ENCODE measurements around the gene ARHGEF40.

ARHGEF40 gene

DNA sequence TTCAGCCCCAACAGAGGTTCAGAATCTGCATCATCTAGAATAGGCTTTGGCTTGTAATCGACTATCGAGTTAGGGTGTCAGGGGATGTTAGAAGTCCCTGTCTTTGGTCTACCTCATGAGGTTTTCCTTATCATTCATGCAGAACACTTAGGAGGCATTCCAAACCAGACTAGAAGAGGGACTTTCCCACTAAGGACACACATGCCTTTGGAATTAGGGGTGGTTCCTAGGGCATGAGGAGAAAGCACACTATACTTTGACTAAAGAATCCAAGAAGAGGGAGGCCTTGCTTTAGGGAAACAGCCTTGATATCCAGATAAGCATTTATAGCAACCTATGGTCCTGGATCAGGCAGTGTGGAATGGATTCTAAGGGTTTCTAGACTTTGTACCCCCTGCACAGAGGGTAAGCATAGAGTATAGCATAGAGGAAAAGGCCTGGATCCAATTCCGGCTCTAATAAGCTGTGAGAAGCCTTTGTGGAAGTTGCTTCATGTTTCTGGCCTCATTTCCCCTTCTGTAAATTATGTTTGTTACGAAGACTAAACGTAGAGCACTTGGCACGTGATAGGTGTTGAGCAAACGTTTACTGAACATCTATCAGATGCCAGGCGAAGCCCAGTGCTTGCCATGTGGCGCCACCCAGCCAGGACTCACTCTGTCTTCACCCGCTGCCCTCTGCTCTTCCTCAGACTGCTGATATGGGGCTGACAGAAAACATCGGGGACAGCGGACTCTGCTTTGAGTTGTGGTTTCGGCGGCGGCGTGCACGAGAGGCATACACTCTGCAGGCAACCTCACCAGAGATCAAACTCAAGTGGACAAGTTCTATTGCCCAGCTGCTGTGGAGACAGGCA, 15.1 kb downstream of the ARHGEF40 start:
- no peak for DNase-seq

- DNase-seq: no peak
Observed at GRCh38 chr14:21086908-21087293, 16.8 kb downstream of the ARHGEF40 start.

- peak in 1 of 2 experiments; percentile 53 for DNase-seq
Observed at GRCh38 chr14:21087294-21088091, 17.4 kb downstream of the ARHGEF40 start.

- DNase-seq: no peak
Observed at GRCh38 chr14:21088687-21089086, 18.6 kb downstream of the ARHGEF40 start.

- DNase-seq: no peak
Observed at GRCh38 chr14:21089271-21089670, 19.2 kb downstream of the ARHGEF40 start.

- DNase-seq: no peak
Observed at GRCh38 chr14:21089877-21090193, 19.7 kb downstream of the ARHGEF40 start.

DNA sequence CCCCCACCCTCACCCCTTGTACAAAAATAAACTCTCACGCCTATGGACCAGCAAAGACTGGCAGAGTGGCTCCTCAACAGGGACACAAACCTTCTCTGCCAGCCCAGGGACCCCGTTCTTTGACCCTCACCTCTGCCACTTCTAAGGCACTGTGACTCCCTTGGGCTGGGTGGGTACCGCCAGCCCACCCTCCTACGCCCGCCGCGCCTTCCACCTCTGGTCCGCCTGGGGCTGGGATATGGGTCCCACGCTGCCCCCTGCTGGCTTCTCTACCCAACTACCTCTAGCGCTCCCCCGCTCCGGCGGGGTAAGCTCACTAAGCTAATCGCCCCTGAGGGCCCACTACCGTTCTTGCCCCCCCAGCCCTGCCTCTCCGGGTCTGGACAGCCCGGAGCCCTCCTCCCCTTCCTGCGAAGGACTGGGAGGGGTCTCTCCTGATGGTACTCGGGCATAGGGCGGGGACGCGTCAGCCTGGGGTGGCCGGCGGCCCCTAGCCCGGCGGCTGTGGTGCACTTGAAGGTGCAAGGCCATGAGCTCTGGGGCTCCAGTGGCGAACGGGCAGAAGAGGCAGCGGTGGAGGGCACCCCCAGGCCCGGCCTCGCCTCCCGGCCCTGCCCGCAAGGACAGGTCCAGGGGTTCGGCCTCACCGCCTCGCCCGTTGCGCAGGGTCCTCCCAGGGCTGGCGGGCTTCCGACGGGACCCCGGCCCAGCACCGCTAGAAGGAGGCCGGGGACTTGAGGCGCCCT, 20.3 kb downstream of the ARHGEF40 start:
- no peak for DNase-seq

DNA sequence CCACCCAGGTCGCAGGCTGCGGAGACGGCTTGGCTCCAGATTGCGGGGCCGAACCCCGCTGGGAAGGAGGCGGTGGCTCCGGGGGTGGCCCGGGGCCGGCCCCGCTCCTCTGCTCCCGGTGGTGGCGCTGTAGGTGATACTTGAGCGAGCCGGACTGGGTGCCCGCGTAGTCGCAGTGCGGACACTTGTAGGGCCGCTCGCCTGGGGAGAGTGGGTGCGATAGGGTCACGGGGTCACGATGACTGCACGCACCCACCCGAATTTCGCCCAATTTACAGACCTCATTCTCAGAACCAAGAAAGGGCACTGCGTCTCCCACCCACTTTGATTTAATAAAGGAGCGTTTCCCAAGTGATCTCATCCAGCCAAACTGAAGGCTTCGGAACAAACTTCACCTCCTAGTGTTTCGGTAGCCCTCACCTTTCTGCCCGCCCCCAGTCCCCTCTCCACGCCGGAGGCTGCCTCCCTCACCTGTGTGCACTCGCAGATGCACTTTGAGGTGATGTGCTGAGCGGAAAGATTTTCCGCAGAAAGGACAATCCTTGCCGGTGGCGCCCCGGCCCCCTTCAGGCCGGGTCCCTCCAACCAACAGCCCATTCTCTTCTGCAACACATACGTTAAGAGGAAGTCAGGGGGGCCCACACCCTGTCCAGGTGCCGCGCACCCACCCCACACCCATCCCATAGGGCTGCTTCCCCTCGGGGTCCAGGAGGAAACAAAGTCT, 21.0 kb downstream of the ARHGEF40 start:
- no peak for DNase-seq

DNA sequence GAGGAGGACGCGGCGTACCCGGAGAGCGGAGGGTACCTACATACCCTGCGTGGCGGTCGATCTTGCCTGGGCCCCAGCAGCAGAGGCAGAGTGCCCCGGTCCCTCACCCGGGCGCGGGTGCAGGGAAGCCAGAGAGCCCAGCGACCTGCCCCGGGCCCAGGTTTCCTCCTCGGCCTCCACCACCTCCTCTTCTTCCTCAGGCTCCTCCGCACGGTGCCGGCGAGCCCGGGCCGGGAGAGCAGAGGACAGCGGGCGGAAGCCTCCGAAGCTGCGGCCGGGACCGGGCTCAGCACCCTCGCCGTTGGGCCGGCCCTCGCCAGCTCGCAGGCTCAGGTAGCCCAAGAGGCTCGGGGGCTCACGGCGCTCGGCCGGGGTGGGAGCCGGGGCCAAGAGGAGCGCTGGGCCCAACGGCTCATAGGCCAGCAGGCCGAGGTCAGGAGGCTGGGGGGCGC, 21.7 kb downstream of the ARHGEF40 start:
- DNase-seq: no peak

- peak; percentile 82 to 95 for DNase-seq
Observed at GRCh38 chr14:21092273-21093011, 22.3 kb downstream of the ARHGEF40 start.

- no peak for DNase-seq
Observed at GRCh38 chr14:21093018-21093417, 22.9 kb downstream of the ARHGEF40 start.

GRCh38 chr14:21093769-21094681, 23.9 kb downstream of the ARHGEF40 start:
- no peak for DNase-seq

- DNase-seq: no peak
Observed at GRCh38 chr14:21095430-21096205, 25.5 kb downstream of the ARHGEF40 start.

DNA sequence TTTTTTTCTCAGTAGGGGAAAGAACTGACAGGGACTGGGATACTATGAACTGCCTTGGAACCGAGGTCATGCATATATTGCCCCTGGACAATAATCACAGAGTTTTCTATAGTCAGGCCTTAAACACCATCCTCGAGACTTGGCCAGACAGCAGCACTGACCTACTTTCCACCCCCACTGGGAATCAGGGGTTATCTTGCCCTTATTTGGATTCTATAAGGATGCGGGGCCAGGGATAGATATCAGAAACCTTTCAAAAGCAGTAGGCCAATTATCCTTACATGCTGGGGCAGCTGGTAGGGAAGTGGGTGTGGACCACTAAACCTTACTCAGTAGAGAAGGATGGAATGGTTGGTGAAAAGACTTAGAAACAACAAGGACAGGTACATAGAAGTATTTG, 26.3 kb downstream of the ARHGEF40 start:
- DNase-seq: no peak

DNA sequence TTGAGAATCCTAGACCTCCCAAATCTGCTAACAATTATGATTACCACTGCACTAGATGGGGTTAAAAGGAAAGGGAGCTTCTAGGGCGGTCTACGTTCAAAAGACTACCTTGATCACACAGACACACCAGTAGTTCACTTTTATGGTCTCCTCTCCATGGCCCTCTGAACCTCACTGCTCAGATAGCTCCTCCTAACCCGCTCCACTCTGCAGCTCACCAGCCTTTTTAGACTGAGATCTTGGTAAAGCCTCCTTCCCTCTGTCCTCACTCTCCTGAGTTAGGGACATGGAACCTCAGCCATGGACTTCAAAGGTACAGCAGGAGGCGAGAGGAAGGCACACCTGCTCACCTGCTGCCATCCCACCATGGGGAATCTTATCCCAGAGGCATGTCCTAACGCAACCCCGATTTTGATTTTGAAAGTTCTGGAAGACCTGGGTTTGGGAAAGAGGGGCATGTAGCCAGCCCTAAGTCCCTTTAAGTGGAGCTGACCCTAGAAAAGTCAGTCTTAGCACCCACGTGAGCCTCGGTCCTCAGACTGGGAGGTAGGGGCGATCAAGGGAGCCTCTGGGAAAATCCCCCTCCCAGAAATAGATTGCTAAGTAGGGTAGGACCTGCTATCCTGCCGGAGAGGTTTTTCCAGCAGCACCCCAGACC, 27.0 kb downstream of the ARHGEF40 start:
- no peak for DNase-seq

DNA sequence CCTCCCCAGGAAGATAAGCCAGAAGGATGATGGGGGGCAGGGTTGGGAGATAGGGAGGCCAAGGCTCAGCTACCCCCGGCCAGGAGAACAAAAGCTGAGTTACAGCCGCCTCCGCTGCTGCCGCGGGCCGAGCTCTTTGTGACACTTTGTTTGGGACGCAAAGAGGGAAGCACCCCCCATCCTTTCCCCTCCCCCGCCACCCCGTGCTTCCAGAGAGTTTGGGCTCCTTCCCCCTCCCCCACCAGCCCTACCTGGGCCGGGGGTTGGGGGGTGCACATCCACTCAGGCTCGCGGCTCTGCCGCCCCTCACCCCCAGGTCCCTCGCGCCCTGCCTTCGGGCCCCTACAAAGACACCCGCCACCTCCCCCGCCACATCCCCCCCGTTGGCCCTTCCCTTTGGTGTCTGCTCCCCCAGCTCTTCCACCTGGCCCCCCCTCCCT, 27.6 kb downstream of the ARHGEF40 start:
- peak in 1 of 2 experiments; percentile 15 for DNase-seq

DNA sequence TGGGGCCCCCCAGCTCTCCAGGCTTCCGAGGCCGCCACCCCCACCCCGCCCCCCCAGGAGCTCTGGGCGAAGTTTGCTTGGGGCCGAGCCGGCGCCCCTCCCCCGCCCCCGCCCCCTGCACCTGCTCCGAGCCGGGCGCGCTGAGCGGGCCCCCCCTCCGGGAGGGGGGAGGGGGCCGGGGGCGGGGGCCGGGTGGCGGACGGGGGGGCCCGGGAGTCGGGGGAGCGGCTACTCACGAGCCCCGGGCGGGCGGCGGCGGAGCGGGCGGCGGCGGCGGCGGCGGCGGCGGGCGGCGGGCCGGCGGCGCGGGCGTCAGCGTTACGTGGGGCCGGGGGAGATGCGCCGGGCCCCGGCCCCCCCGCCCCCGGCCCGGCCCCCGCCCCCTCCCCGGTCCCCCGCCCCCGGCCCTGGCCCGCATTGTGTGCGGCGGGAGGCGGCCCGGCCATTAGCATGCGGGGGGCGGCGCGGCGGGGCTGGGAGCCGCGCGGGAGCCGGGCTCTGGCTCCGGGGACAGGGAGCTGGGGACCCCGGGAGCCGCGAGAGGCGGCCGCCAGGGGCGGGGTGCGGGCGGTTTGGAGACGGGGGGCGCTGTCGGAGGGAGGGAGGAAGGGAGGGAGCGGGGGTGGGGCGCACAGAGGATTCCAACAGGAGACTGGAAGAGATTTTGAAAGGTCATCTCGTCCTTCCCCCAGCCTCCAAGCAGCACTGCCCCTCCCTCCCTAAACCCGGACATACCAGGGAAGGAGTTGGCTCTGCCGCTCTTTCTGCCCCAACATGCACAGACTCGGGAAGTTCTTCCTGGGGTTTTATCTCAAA, 28.2 kb downstream of the ARHGEF40 start, which contains the start of gene ZNF219:
TSS of gene ZNF219 (minus strand) at position 580 of the 816 bp plus-strand sequence. CDS start 5,064 bp downstream, outside the sequence.
- DNase-seq: peak; percentile 21 to 32

DNA sequence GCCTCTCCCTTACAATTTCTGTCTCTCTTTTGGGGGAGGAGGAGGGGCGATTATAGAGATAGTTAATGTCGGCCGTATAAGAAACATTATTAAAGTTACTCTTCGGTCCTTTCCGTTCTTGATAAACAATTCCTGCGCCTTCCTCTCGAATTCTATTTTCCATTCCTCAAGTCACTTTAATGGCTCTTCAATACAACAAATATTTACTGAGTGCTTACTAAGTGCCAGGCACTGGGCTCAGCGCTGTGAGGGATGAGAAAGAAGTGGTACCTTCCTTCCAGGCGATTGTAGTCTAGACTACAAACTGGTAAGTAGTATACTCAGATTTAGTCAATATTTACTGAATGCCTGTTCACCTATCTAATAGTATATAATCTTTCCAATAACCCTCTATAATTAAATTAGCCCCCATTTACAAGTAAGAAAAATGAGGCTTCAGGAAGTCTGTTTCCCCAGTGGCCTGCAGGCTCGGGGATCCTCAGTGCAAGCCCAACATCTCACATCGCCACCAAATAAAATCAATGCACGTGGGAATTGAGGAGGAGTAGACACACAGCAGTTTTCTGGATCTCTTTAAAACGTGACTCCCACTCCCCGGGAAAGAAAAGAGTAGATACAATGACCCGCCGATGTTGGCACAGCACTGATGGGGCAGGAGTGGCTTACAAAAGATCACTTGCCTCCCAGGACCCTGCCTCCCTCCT, 28.9 kb downstream of the ARHGEF40 start:
- no peak for DNase-seq

Data from stimulated activated CD4-positive, alpha-beta T cell treated with anti-CD3 and anti-CD28 coated beads, Interleukin-4, amount 100 ng/mL, for 4 hours (primary cell).